SK-N-SH treated with all-trans-retinoic acid at 6 μM for 48 hours (cell line): Measurements from ENCODE around the gene BMF.

ENCODE experiments used
- ATAC-seq: fragments of 200-7000 bp; cut with Tn5 transposase; 3 replicates; pipeline ENCODE4 v1.9.1; 2020; ENCODE audit warnings: mild to moderate bottlenecking, moderate library complexity
- ARNTL ChIP-seq: fragments of 450-650 bp; formaldehyde crosslinking; IDR thresholded peaks from 2 replicates; pipeline ENCODE4 v1.5.0; 2020; ENCODE audit warnings: low read depth, mild to moderate bottlenecking, moderate library complexity, borderline replicate concordance
- BACH2 ChIP-seq: fragments of 250-450 bp; sonication (Bioruptor Pico); IDR thresholded peaks from 2 replicates; pipeline ENCODE4 v1.9.0; 2021; ENCODE audit warnings: mild to moderate bottlenecking, borderline replicate concordance
- CREB5 ChIP-seq: fragments of 250-450 bp; sonication (Bioruptor Pico); IDR thresholded peaks from 2 replicates; pipeline ENCODE4 v1.5.1; 2020; ENCODE audit warnings: low read depth, mild to moderate bottlenecking, moderate library complexity
- CSDC2 ChIP-seq: fragments of 250-450 bp; sonication (Bioruptor Pico); IDR thresholded peaks from 2 replicates; pipeline ENCODE4 v1.5.0; 2020; ENCODE audit warnings: mild to moderate bottlenecking, moderate library complexity
- ESRRG ChIP-seq: fragments of 250-450 bp; sonication (Bioruptor Pico); IDR thresholded peaks from 2 replicates; pipeline ENCODE4 v1.6.1; 2021; ENCODE audit warnings: mild to moderate bottlenecking
- GLIS3 ChIP-seq: fragments of 250-450 bp; sonication (Bioruptor Pico); IDR thresholded peaks from 2 replicates; pipeline ENCODE4 v1.5.0; 2020; ENCODE audit warnings: mild to moderate bottlenecking, moderate library complexity
- ISL1 ChIP-seq: fragments of 250-450 bp; sonication (Bioruptor Pico); IDR thresholded peaks from 2 replicates; pipeline ENCODE4 v2.1.2; 2022; ENCODE audit warnings: mild to moderate bottlenecking, moderate library complexity
- OSR1 ChIP-seq: fragments of 250-450 bp; sonication (Bioruptor Pico); IDR thresholded peaks from 2 replicates; pipeline ENCODE4 v1.8.0; 2022; ENCODE audit warnings: moderate library complexity, mild to moderate bottlenecking, inconsistent platforms
- RARB ChIP-seq: fragments of 250-450 bp; sonication (Bioruptor Pico); IDR thresholded peaks from 2 replicates; pipeline ENCODE4 v1.8.0; 2021; ENCODE audit warnings: mild to moderate bottlenecking, moderate library complexity
- SNAI2 ChIP-seq: fragments of 250-450 bp; sonication (Bioruptor Pico); IDR thresholded peaks from 2 replicates; pipeline ENCODE4 v1.5.0; 2020; ENCODE audit warnings: mild to moderate bottlenecking, moderate library complexity
- TCF4 ChIP-seq: fragments of 250-450 bp; sonication (Bioruptor Pico); IDR thresholded peaks from 2 replicates; pipeline ENCODE4 v1.8.0; 2021; ENCODE audit warnings: mild to moderate bottlenecking, moderate library complexity, borderline replicate concordance
- TOX ChIP-seq: fragments of 250-450 bp; sonication (Bioruptor Pico); IDR thresholded peaks from 2 replicates; pipeline ENCODE4 v1.8.0; 2021; ENCODE audit warnings: mild to moderate bottlenecking, moderate library complexity, borderline replicate concordance
- TSHZ2 ChIP-seq: fragments of 250-450 bp; sonication (Bioruptor Pico); IDR thresholded peaks from 2 replicates; pipeline ENCODE4 v1.5.0; 2020; ENCODE audit warnings: mild to moderate bottlenecking, moderate library complexity
- ZC3H10 ChIP-seq: fragments of 250-450 bp; sonication (Bioruptor Pico); IDR thresholded peaks from 2 replicates; pipeline ENCODE4 v1.5.1; 2021; ENCODE audit warnings: mild to moderate bottlenecking, moderate library complexity
- ZFP3 ChIP-seq: fragments of 250-450 bp; sonication (Bioruptor Pico); IDR thresholded peaks from 2 replicates; pipeline ENCODE4 v1.5.0; 2020; ENCODE audit warnings: mild to moderate bottlenecking, moderate library complexity
- ZFP30 ChIP-seq: fragments of 450-650 bp; formaldehyde crosslinking; IDR thresholded peaks from 2 replicates; pipeline ENCODE4 v1.5.0; 2022; ENCODE audit warnings: mild to moderate bottlenecking, moderate library complexity
- ZNF565 ChIP-seq: fragments of 450-650 bp; formaldehyde crosslinking; conservative IDR thresholded peaks from 2 replicates; pipeline ENCODE4 v1.5.0; 2020; ENCODE audit warnings: low read depth, mild to moderate bottlenecking, moderate library complexity
- ZNF70 ChIP-seq: fragments of 450-650 bp; formaldehyde crosslinking; IDR thresholded peaks from 2 replicates; pipeline ENCODE4 v1.5.0; 2020; ENCODE audit warnings: mild to moderate bottlenecking, moderate library complexity
- TF ChIP-seq, protein P1 (sequence below): fragments of 250-450 bp; sonication (Bioruptor Pico); IDR thresholded peaks from 2 replicates; pipeline ENCODE4 v1.8.0; 2020; ENCODE audit warnings: mild to moderate bottlenecking, moderate library complexity, borderline replicate concordance

BMF gene

GRCh38 chr15:40104296-40104864 is 4.3 kb downstream of the BMF start:
- TF ChIP-seq ZNF70 (CRISPR knock-in tag) = no peak
- no peak for TF ChIP-seq CSDC2 (CRISPR knock-in tag)
- no peak for TF ChIP-seq ZNF565 (CRISPR knock-in tag)
- no peak for TF ChIP-seq GLIS3
- TF ChIP-seq ZFP30 (CRISPR knock-in tag) = no peak
- TF ChIP-seq ESRRG = no peak
- no peak for TF ChIP-seq ISL1 (CRISPR knock-in tag)
- no peak for TF ChIP-seq ARNTL (CRISPR knock-in tag)
- no peak for TF ChIP-seq RARB (CRISPR knock-in tag)
- TF ChIP-seq BACH2 = no peak
- TF ChIP-seq TCF4 (CRISPR knock-in tag) = no peak
- TF ChIP-seq SNAI2 (CRISPR knock-in tag) = no peak
- TF ChIP-seq ZFP3 = no peak
- TF ChIP-seq OSR1 (CRISPR knock-in tag) = no peak
- TF ChIP-seq TSHZ2 (CRISPR knock-in tag) = no peak
- no peak for TF ChIP-seq ZC3H10 (CRISPR knock-in tag)
- no peak for TF ChIP-seq TOX (CRISPR knock-in tag)
- ATAC-seq = no peak

GRCh38 chr15:40103864-40104271 is 4.8 kb downstream of the BMF start:
- peak; percentile 27 for ATAC-seq
- TF ChIP-seq SNAI2 (CRISPR knock-in tag) = no peak
- TF ChIP-seq TSHZ2 (CRISPR knock-in tag) = no peak
- no peak for TF ChIP-seq ZNF565 (CRISPR knock-in tag)
- TF ChIP-seq TCF4 (CRISPR knock-in tag) = no peak
- no peak for TF ChIP-seq ISL1 (CRISPR knock-in tag)
- TF ChIP-seq OSR1 (CRISPR knock-in tag) = no peak
- TF ChIP-seq ZC3H10 (CRISPR knock-in tag) = no peak
- TF ChIP-seq ARNTL (CRISPR knock-in tag) = no peak
- TF ChIP-seq, protein P1, sequence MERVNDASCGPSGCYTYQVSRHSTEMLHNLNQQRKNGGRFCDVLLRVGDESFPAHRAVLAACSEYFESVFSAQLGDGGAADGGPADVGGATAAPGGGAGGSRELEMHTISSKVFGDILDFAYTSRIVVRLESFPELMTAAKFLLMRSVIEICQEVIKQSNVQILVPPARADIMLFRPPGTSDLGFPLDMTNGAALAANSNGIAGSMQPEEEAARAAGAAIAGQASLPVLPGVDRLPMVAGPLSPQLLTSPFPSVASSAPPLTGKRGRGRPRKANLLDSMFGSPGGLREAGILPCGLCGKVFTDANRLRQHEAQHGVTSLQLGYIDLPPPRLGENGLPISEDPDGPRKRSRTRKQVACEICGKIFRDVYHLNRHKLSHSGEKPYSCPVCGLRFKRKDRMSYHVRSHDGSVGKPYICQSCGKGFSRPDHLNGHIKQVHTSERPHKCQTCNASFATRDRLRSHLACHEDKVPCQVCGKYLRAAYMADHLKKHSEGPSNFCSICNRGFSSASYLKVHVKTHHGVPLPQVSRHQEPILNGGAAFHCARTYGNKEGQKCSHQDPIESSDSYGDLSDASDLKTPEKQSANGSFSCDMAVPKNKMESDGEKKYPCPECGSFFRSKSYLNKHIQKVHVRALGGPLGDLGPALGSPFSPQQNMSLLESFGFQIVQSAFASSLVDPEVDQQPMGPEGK = no peak
- no peak for TF ChIP-seq RARB (CRISPR knock-in tag)
- TF ChIP-seq TOX (CRISPR knock-in tag) = no peak
- TF ChIP-seq CREB5 (CRISPR knock-in tag) = no peak
- no peak for TF ChIP-seq CSDC2 (CRISPR knock-in tag)

- ATAC-seq = peak; percentile 64
- no peak for TF ChIP-seq OSR1 (CRISPR knock-in tag)
- TF ChIP-seq ZNF565 (CRISPR knock-in tag) = no peak
- peak; percentile 56; the same call in 1 of the 2 replicates for TF ChIP-seq CSDC2 (CRISPR knock-in tag)
- no peak for TF ChIP-seq ISL1 (CRISPR knock-in tag)
- TF ChIP-seq, protein P1 = no peak
- peak; percentile 60; the same call in 1 of the 2 replicates for TF ChIP-seq SNAI2 (CRISPR knock-in tag)
- TF ChIP-seq TCF4 (CRISPR knock-in tag) = 0 out of 2 replicates have a peak, but pooled peaks have one; percentile 25
- TF ChIP-seq ARNTL (CRISPR knock-in tag) = no peak
- TF ChIP-seq ESRRG = no peak
- peak; percentile 64; the same call in 1 of the 2 replicates for TF ChIP-seq ZFP3
- TF ChIP-seq TSHZ2 (CRISPR knock-in tag) = peak; percentile 80; the same call in 1 of the 2 replicates
These were observed 5.5 kb downstream of the BMF start for GRCh38 chr15:40102897-40103858.
